A172 (cell line): ENCODE measurements around the gene NFAT5. TPM values are rescaled to one million over a fixed set of nuclear protein-coding genes. Genes with fewer than 3 reads are reported as not detected.
"Not testable (repeated sequence)": the region's sequence is repeated elsewhere in the genome, so short reads cannot be mapped to it uniquely, and the experiment has no call there.

Experiments used
- DNase-seq: peaks from one replicate; pipeline ENCODE4 v3.0.0-alpha.2; 2015; ENCODE audit warnings: low spot score
- total RNA-seq: library from RNA; depleted of rRNA; stranded (reverse); fragments of >200 nt; shearing (Covaris generic); gene quantifications from 2 replicates; pipeline ENCODE4 v1.2.3, GENCODE V29; 2014

Gene NFAT5
- total RNA-seq, 1 experiment from 2014 or later = 11.1 TPM

DNA sequence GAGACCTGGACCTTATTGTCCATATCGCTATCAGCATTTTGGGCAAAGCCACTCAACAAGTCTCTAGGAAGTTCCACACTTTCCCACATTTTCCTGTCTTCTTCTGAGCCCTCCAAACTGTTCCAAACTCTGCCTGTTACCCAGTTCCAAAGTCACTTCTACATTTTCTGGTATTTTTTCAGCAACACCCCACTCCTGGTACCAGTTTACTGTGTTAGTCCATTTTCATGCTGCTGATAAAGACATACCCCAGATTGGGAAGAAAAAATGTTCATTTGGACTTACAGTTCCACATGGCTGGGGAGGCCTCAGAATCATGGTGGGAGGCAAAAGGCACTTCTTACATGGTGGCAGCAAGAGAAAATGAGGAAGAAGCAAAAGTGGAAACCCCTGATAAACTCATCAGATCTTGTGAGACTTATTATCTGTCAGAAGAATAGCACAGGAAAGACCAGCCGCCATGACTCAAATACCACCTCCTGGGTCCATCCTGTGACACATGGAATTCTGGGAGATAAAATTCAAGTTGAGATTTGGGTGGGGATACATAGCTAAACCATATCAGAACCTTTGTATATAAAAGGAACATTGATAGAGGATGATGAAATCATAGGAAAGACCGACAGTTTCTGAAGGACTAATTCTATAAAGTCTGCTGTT, 71.6 kb downstream of the NFAT5 start:
- DNase-seq = not testable (repeated sequence)

DNA sequence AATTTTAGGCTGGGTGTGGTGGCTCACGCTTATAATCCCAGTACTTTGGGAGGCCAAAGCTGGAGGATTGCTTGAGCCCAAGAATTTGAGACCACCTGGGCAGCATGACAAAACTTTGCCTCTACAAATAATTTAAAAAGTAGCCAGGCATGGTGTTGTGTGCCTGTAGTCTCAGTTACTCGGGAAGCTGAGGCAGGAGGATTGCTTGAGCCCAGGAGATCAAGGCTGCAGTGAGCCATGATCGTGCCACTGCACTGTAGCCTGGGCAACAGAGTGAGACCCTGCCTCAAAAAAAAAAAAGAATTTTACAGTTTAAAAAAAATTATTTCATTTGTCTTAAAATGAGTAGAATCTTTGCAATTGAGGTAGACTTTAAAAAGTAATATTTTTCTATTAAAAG, 78.2 kb downstream of the NFAT5 start:
- not testable (repeated sequence) for DNase-seq

DNA sequence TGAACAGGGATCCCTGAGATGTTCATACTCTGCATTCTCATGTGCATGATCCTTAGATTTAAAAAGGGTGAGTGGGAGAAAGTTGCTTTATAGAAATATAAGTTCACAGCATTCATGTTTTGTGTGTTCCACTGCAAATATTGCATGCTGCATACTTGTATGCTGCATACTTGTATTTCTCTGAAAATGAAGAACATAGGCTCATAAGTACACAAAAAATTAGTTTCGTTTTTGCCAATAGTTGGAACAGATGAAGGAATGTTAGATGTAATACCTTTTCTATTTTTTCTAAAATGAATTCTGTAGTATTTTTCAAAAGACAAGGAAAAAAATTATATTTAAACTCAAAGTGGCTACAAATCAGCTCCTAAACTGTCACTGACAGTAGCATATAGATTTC, 79.0 kb downstream of the NFAT5 start:
- DNase-seq = no peak

DNA sequence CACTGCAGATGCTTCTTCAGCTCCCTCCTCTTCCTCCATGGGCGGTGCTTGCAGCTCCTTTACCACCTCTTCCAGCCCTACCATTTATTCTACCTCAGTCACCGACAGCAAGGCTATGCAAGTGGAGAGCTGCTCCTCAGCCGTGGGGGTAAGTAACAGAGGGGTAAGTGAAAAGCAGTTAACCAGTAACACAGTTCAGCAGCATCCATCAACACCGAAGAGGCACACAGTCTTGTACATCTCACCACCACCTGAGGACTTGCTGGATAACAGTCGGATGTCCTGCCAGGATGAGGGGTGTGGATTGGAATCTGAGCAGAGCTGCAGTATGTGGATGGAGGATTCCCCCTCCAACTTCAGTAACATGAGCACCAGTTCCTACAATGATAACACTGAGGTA, 81.3 kb downstream of the NFAT5 start:
- no peak for DNase-seq

DNA sequence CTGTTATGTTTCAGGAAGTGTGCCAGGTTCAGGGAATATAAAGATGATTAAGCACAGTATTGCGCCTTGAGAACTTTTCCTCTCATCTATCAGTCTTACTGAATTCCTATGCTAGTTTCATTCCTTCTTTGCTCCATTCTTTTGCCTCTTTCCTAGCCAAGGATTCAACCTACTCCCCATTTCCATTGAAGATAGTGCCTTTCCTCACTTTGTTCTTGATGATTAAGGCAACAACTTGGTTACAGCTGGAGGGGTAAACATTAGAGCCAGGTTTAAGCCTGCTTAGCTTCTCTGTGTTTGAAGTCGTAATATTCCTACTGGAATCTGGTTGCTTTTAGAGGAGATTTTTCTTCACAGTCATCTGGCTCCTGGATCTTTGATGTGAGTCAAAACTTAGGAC, 85.5 kb downstream of the NFAT5 start:
- DNase-seq = no peak

DNA sequence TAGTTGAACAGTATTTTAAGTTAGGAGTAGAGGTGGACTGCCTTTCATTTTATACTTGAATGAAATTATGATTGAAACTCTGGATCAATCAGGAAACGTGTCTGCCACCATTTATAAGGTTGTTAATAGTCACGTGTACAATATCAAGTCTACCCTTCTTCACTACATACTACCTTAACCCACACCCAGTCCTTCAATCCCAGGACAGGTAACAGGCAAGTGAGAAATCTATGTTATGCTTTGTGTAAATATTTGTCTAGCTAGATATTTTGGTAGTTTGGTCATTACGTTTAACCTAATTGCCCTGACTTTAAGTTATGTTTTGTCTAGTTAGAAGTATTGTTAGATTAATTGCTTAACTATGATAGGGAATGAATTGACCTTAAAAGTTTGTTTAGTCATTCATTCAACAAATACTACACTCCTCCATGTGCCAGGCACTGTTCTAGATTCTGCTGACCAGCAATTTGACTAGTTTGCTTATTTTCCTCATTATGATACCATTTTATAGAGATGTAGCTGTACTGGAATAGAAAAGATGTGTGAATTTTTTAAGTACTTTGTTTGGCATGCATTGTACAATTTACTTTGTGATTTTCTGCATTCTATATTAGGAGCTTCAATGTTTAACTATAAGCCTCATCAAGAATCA, 88.6 kb downstream of the NFAT5 start:
- no peak for DNase-seq

DNA sequence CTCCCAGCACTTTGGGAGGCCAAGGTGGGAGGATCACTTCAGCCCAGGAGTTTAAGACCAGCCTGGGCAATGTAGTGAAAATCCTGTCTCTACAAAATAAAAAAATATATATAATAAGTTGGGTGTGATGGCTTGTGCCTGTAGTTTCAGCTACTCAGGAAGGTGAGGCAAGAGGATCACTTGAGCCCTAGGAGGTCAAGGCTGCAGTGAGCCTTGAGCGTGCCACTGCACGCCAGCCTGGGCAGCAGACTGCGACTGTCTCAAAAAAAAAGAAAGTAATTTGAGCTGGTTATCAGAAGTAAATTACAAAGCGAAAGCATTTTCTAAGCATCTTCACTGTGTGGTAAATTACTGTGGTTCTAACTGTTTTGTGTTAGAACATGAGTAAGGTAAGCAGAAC, 94.4 kb downstream of the NFAT5 start:
- DNase-seq = no peak

DNA sequence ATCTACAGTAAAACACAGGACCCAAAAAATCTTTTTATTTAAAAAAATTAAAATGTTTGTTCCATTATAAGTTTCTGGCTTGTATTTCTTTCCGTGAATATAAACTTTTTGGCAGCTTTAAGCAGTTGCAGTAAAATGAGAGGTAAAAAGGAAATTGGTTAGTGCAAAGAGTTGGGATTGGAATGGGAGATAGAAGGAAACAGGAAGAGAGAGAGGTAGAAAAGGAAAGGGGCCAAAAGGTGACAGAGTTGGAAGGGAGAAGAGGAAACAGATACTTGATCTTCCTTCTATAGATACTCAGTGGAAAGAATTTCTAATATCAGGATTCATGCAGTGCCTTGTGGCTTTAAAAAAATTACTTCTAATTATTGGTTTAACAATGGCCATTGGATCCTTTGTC, 97.1 kb downstream of the NFAT5 start:
- no peak for DNase-seq

DNA sequence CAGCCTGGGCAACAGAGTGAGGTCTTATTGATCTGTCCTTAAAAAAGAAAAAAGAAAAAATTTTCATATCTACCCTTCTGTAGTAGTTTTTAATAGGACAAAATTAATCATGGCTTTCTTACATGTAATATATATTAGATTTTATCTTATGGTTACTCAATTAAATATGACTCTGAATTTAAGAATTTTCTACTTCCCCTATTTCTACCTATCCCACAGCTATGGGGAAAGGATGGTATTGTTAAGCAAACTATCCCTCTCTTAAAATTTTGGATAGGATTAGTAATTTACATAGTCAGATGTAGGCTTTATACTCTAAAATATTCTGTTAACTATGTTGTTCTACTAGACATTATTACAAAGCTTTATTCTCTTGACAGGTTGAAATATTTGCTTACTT, 98.1 kb downstream of the NFAT5 start:
- no peak for DNase-seq

DNA sequence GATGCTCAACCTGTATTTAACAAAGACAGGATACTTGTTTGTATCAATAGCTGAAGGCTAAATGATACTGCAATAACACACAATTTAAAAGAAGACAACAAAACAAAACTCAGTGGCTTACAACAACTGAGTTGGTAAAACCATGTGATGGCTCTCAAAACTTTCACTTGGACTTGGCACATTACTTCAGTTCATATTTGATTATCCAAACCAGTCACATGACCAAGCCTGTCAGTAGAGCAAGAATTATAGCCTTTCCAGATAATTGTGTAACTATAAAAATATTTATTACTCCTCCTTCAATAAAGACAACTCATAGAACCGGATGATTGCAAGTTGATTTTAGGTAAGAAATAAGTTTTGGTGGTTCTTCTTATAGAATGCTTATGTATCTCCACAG, 103.8 kb downstream of the NFAT5 start:
- DNase-seq = no peak

DNA sequence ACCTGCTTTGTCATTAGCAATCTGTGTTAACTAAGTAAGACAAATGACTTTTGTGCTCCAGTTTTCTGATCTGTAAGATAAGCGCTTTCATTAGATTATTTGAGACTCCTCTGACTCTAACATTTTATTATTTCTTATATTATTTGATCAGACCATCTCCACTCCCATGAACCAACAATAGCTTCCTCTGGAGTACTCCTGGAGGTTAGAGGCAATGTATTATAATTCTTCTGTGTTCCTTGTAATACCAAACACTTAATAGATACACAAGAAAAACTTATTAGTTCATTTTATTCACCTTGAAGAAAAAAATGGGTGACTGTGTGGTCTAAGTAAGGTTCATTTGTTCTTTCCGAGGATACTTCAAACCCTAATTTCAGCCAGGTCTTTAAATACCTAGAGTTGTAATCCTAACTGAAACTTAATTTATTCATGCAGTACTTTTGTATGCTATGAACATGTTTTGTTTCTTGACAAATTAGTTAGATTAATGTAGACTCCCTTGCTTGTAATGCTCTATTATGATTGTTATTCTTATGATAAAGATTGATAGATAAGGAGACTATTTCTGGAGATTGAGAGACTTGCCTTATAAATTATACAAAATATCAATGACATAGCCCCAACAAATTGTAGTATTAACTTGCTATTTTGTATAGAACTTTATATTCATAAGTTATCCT, 106.7 kb downstream of the NFAT5 start:
- DNase-seq = no peak

DNA sequence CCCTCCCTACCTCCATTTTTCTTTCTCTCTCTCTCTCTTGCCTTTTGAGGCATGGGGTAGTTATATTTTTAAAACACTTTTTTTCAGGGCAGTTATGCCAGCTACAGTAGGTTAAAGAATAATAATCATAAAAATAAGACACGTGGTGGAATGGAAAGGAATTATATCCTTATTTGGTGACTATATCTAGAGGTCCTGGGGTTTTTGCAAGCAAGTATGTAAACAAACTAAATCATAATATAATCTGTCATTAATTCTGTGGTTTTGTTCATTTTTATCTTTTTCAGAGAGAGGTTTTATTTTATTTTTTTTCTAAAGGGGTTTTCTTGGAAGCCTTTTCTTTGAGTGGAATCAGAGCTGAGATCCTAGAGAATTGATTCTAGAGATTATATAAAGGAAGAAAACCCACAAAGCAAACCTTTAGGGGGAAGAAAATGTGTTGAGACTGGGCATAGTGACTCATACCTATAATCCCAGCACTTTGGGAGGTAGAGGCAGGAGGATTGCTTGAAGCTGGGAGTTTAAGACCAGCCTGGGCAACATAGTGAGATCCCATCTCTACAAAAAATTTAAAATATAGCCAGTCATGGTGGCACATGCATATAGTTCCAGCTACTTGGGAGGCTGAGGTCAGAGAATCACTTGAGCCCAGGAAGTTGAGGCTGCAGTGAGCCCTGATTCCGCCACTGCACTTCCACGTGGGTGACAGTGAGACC, 107.4 kb downstream of the NFAT5 start:
- DNase-seq = no peak

DNA sequence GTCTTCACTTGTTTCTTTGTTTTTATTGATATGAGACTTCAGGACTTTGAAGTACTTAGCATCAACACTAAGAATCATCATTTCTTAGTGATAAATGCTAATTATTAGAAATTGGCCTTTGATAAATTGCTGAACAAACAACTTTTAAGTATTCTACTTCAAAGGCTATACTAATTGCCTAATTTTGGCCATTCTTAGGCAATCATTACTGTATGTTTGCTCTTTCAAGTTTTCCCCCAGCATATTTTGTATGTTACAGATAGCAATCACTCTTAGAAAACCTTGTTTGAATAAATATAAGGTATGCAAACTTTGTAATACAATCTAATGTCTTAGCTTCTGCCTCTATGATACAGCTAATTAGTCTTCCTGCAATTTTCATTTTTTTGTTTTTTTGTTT, 114.6 kb downstream of the NFAT5 start:
- no peak for DNase-seq

DNA sequence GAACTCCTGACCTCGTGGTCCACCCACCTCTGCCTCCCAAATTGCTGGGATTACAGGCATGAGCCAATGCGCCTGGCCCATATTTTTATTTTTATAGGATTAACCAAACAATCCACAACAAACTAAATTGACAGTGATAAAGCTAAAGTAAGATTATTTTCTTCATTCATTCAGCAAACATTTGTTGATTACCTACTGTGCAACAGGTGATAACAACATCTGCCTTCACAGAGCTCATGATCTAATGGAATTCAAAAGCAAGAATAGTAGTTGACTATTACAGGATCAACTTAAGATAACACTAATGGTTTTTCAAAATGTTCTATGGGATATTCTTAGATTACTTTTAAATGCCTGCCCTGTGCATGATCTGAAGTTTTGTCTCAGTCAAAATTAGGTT, 122.8 kb downstream of the NFAT5 start:
- DNase-seq = no peak

DNA sequence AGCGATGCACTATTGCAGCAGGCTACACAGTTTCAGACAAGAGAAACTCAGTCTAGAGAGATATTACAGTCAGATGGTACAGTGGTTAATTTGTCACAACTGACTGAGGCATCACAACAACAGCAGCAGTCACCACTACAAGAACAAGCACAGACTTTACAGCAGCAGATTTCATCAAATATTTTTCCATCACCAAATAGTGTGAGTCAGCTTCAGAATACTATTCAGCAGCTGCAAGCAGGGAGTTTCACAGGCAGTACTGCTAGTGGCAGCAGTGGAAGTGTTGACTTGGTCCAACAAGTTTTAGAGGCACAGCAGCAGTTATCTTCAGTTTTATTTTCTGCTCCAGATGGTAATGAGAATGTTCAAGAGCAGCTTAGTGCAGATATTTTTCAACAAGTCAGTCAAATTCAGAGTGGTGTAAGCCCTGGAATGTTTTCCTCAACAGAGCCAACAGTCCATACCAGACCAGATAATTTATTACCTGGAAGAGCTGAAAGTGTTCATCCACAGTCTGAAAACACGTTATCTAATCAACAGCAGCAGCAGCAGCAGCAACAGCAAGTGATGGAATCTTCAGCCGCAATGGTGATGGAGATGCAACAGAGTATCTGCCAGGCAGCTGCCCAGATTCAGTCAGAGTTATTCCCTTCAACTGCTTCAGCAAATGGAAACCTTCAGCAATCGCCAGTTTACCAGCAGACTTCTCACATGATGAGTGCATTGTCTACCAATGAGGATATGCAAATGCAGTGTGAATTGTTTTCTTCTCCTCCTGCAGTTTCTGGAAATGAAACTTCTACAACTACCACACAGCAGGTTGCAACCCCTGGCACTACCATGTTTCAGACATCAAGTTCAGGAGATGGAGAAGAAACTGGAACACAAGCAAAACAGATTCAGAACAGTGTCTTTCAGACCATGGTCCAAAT, 126.5 kb downstream of the NFAT5 start:
- DNase-seq = peak; percentile 5

DNA sequence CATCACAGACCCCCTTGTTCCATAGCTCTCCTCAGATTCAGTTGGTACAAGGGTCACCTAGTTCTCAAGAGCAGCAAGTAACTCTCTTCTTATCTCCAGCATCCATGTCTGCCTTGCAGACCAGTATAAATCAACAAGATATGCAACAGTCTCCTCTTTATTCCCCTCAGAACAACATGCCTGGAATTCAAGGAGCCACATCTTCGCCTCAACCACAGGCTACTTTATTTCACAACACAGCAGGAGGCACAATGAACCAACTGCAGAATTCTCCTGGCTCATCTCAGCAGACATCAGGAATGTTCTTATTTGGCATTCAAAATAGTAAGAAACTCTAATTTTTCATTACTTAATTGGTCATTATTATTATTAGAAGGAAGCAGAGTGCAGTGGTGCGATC, 128.2 kb downstream of the NFAT5 start:
- no peak for DNase-seq

DNA sequence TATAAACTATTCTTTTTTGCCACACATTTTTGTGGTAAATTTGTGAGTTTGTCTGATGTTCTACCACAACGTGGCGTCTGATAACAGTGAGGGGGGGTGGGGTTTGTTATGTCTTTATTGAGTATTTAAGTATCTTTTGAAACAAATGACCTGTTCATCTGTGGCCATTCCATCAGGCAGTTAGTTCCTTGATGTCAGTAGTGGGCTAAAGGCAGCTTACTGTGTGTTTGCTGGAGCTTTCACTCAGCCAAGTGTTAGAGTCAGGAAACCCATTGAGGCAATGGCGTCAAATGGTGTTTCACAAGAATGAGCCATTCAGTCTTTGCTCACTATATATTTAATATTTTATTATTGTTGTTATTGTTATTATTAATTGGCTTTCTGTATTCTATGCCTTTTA, 132.6 kb downstream of the NFAT5 start:
- DNase-seq = no peak

DNA sequence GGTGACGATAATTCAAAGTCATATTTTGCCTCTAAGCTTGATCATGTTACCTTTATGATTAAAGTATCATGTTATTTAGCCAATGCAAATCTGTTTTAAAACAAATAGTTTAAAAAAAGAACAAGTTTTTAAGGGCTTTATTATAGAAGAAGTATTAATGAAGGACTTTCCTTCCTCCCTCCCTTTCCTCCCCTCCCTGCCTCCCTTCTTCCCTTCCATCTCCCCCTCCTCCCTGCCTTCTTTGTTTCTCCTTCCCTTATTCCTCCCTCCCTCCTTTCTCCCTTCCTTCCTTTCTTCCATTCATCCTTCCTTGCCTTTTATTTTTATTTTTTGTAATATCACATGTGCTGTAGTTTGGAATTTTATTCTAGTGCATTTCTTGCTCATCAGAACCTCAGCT, 134.1 kb downstream of the NFAT5 start:
- DNase-seq = no peak

DNA sequence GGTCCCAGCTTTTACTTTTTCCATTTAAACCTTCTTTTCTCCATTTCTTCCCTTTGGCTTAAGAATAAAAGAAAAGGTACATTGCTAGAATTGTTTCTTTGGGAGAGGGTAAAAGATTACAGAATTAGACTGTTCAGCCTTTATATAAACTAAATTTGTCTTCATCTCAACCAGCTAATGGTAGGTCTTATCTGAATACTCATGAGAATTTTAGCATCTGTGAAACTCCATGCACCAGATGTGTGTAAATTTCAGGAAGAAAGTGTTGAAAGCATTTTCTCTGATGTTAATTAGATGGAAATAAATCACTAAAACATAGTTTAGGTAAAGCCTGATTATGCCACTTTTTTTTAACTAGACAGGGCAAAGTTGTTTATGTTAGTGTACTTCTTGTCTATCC, 135.7 kb downstream of the NFAT5 start:
- DNase-seq = no peak

DNA sequence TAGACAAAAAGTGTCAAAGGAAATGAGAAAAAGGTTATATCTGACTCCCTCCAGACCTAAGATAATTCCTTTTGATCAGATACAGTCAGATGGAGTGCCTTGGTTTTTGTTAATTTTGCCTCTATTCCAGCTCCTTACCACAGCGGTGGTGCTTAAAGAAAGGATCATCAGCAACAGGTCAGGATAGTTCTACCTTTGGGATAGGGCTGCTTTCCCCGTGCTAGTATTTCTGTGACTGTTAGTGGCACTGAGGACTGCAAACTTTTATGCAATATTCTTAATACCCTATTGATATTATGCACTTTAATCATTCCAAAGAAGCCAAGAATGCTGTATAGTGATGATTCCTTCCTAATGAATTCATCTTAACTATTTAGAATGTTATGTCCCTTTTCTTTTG, 136.1 kb downstream of the NFAT5 start:
- no peak for DNase-seq

DNA sequence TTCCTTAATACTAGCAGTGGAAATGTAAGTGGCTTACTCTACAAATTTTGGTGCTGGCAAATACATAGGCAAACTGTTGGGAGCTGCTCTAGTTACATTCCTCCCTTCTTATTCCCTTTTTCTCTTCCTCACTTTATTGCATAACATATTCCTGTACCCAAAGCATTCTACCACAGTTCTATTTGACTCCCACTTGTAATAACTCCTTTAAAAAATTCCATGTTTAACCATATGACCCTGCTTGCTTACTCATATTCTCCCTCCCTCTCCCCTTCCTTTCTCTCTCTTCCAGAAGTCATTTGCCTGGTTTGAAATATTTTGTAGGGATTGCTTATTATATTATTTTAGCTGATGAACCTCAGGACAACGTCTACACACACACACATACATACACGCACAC, 137.9 kb downstream of the NFAT5 start:
- DNase-seq = no peak
